Caco-2 (cell line): ENCODE measurements around the gene SCG5. TPM values are rescaled to one million over a fixed set of nuclear protein-coding genes. Genes with fewer than 3 reads are reported as not detected.

Source experiments
- BruUV-seq: library from RNA; stranded (reverse); fragments of 400-500 nt; replicated peaks from 2 replicates; lab custom pipeline; 2021; lab: Mats Ljungman, UMichigan
- CTCF ChIA-PET: fragments of 300-600 bp; sonication (Branson Sonifier 250); formaldehyde crosslinking; loops from one replicate; lab custom pipeline; 2022; ENCODE audit warnings: antibody characterized with exemption; lab: Charles Lee
- POLR2A ChIA-PET: fragments of 300-600 bp; sonication (Branson Sonifier 250); formaldehyde crosslinking; loops from one replicate; lab custom pipeline; 2022; ENCODE audit warnings: antibody characterized with exemption; lab: Charles Lee
- DNase-seq, 2 experiments: peaks; one replicate each; pipeline versions ENCODE4 v3.0.0 to v3.0.0-alpha.2; 2020 to 2022
- H3K27me3 ChIP-seq: replicated peaks from 2 replicates; pipeline ENCODE4 v1.6.0; 2011; ENCODE audit warnings: low read length; ENCODE audit not compliant: control insufficient read depth, insufficient read depth
- H3K36me3 ChIP-seq: 2 replicates; pipeline ENCODE4 v1.5.1; 2011; ENCODE audit warnings: low read length; ENCODE audit not compliant: control insufficient read depth, insufficient read depth
- H3K4me1 ChIP-seq: fragments of 250-450 bp; sonication (Bioruptor Pico); 2 replicates; pipeline ENCODE4 v1.5.1; 2020; ENCODE audit warnings: mild to moderate bottlenecking
- H3K4me3 ChIP-seq: 2 replicates; pipeline ENCODE4 v1.5.1; 2011; ENCODE audit warnings: low read depth, mild to moderate bottlenecking, control low read depth, low read length
- H3K9me3 ChIP-seq: fragments of 250-450 bp; sonication (Bioruptor Pico); 2 replicates; pipeline ENCODE4 v1.5.1; 2020; ENCODE audit warnings: mild to moderate bottlenecking, moderate library complexity
- H3K27ac Mint-ChIP-seq: one replicate; pipeline ENCODE4 v1.8.0; 2022; ENCODE audit warnings: mixed read lengths; ENCODE audit not compliant: unreplicated experiment
- H3K27me3 Mint-ChIP-seq: one replicate; pipeline ENCODE4 v1.8.0; 2022; ENCODE audit warnings: mixed read lengths; ENCODE audit not compliant: insufficient read depth, unreplicated experiment
- H3K36me3 Mint-ChIP-seq: one replicate; pipeline ENCODE4 v1.8.0; 2022; ENCODE audit warnings: mild to moderate bottlenecking, mixed read lengths; ENCODE audit not compliant: insufficient read depth, unreplicated experiment
- H3K4me1 Mint-ChIP-seq: one replicate; pipeline ENCODE4 v1.8.0; 2022; ENCODE audit warnings: low read depth, mixed read lengths; ENCODE audit not compliant: unreplicated experiment
- H3K4me3 Mint-ChIP-seq: one replicate; pipeline ENCODE4 v1.8.0; 2022; ENCODE audit warnings: mild to moderate bottlenecking, moderate library complexity, mixed read lengths; ENCODE audit not compliant: unreplicated experiment
- H3K9me3 Mint-ChIP-seq: one replicate; pipeline ENCODE4 v1.8.0; 2022; ENCODE audit warnings: mixed read lengths; ENCODE audit not compliant: unreplicated experiment
- intact Hi-C: fragments of 100-400 bp; cut with micrococcal nuclease; formaldehyde crosslinking; loops from one replicate; pipeline ENCODE4 v1.10.0; 2022; ENCODE audit not compliant: unreplicated experiment
- total RNA-seq: library from RNA; stranded (reverse); gene quantifications from 2 replicates; pipeline ENCODE4 v1.2.3, GENCODE V29; 2022
- TF ChIP-seq, protein P1 (sequence below), 2 experiments: fragments of 200-600 bp in 1 of 2; IDR thresholded peaks; 1 replicate in 1 of 2; 2 replicates in 1 of 2; pipeline versions ENCODE4 v1.5.1 to v1.8.0; 2011 to 2022; ENCODE audit warnings: antibody characterized with exemption in 1 of 2, control low read depth in 1 of 2, inconsistent platforms in 1 of 2, low read depth in 1 of 2, low read length in 1 of 2, mild to moderate bottlenecking in 1 of 2, moderate library complexity in 1 of 2; ENCODE audit not compliant: insufficient read depth in 1 of 2, severe bottlenecking in 1 of 2, unreplicated experiment in 1 of 2

SCG5 gene
- total RNA-seq, 1 experiment from 2014 or later, result 1.5 TPM

DNA sequence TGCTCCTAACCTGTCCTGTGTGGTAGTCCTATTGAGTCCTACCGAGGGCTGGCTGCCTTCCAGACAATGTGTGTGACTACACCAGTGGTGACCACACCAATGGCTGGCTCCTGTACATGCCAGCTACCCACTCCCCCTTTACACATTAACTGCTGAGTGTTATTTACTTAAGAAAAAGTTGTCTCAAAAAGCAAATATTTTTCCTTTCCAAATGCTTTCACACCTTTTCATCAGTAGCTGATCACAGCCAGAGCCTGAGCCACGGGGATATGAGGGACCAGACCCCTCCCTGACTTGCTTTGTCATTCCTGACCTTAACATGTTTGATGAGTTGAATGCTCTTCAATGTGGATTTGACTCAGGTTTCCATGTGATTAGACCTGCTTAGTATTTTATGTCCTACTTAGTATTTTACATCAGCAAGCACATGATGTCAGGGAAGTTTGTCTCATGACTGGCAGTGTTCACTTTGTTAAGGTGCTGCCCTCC, 46.7 kb downstream of the SCG5 start:
- ChIA-PET CTCF (no interaction called here), POLR2A (no interaction called here)
- no TSS peak for BruUV-seq
- Mint-ChIP-seq H3K9me3 (no peaks in the 10 kb centered on the region), H3K4me1 (no peaks in the 10 kb centered on the region), H3K4me3 (no peak overlapping the region), H3K27me3 (no peaks in the 10 kb centered on the region), H3K27ac (no peak overlapping the region), H3K36me3 (no peaks in the 10 kb centered on the region)
- Histone ChIP-seq H3K4me3 (no peak overlapping the region), H3K36me3 (no peaks in the 10 kb centered on the region), H3K9me3 (no peaks in the 10 kb centered on the region), H3K4me1 (no peaks in the 10 kb centered on the region), H3K27me3 (no peaks in the 10 kb centered on the region)
- intact Hi-C loops, result no loop called here
- no peak for DNase-seq
- TF ChIP-seq, protein P1, sequence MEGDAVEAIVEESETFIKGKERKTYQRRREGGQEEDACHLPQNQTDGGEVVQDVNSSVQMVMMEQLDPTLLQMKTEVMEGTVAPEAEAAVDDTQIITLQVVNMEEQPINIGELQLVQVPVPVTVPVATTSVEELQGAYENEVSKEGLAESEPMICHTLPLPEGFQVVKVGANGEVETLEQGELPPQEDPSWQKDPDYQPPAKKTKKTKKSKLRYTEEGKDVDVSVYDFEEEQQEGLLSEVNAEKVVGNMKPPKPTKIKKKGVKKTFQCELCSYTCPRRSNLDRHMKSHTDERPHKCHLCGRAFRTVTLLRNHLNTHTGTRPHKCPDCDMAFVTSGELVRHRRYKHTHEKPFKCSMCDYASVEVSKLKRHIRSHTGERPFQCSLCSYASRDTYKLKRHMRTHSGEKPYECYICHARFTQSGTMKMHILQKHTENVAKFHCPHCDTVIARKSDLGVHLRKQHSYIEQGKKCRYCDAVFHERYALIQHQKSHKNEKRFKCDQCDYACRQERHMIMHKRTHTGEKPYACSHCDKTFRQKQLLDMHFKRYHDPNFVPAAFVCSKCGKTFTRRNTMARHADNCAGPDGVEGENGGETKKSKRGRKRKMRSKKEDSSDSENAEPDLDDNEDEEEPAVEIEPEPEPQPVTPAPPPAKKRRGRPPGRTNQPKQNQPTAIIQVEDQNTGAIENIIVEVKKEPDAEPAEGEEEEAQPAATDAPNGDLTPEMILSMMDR (IDR thresholded peaks at IDR 0.05; ENCODE audit: insufficient read depth in 1 of 2, low read depth in 1 of 2, low read length in 1 of 2, severe bottlenecking in 1 of 2, unreplicated experiment in 1 of 2), result no peak

DNA sequence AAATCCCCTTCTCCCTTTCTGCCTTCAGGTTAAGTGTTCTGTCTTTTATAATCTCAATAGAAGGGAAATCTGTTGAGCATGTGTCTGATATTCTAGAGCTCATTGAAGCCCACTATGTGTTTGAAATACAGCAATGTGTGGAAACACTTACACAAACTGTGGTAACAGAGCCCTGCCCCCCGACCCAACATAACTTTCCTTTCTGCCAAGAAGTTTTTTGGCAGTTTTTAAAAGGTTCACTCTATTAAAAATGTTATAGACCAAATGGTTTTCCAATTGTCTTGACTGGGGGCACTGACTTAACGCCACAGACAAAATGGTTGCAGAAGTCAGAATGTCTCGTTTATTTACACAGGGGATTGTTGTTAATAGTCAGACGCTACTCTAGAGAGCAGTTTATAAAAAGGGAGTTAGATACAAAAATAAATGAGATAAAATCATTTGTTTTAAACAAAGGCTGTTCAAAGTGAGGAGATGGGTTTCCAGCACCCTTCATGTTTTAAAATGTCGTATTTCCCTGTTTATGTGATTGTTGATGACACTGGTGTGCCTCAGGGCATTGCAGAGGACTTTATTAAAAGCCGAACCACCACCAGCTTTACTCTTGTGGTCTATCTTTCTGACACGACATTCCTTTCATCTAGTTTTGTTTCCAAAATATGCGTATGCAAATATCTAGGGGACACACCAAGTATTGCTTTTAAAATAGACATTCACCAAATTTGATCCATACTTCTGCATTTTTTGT, 49.6 kb downstream of the SCG5 start:
- Mint-ChIP-seq H3K27ac (no peak overlapping the region), H3K9me3 (no peaks in the 10 kb centered on the region), H3K4me1 (no peaks in the 10 kb centered on the region), H3K4me3 (no peak overlapping the region), H3K36me3 (no peaks in the 10 kb centered on the region), H3K27me3 (no peaks in the 10 kb centered on the region)
- Histone ChIP-seq H3K9me3 (no peaks in the 10 kb centered on the region), H3K4me3 (no peak overlapping the region), H3K4me1 (no peaks in the 10 kb centered on the region), H3K27me3 (no peaks in the 10 kb centered on the region), H3K36me3 (no peaks in the 10 kb centered on the region)
- CTCF ChIA-PET, result no interaction called here
- POLR2A ChIA-PET, result no interaction called here
- no TSS peak for BruUV-seq
- TF ChIP-seq, protein P1 (IDR thresholded peaks at IDR 0.05; ENCODE audit: insufficient read depth in 1 of 2, low read depth in 1 of 2, low read length in 1 of 2, severe bottlenecking in 1 of 2, unreplicated experiment in 1 of 2), result no peak
- DNase-seq, result no peak
- intact Hi-C loops, result no loop called here

DNA sequence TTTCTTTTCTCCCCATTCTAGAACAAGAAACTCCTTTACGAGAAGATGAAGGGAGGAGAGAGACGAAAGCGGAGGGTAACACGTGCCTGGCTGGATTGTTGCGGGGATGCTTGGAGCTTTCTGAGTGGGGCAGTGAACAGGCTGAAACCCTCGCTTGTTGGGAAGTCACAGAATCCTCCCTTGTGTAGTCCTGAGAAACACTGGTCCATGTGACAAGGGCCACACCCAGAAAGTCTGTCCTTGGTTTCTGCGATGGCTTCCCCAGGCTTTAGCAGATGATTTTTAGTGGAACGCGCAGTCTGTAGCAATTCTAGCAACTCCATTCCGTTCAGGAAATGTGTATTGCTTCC, 50.2 kb downstream of the SCG5 start:
- POLR2A ChIA-PET, result no interaction called here
- CTCF ChIA-PET, result no interaction called here

More for the DNA sequence above, 50.2 kb downstream of the SCG5 start:
- H3K4me3 Mint-ChIP-seq, result no peak overlapping the region
- H3K4me3 ChIP-seq, result no peak overlapping the region
- no peaks in the 10 kb centered on the region for H3K9me3 Mint-ChIP-seq
- no peak for DNase-seq
- H3K36me3 Mint-ChIP-seq, result no peaks in the 10 kb centered on the region
- no peak overlapping the region for H3K27ac Mint-ChIP-seq
- no peaks in the 10 kb centered on the region for H3K36me3 ChIP-seq
- no peaks in the 10 kb centered on the region for H3K9me3 ChIP-seq
- intact Hi-C loops, result no loop called here
- H3K4me1 Mint-ChIP-seq, result no peaks in the 10 kb centered on the region
- H3K4me1 ChIP-seq, result no peaks in the 10 kb centered on the region
- no peaks in the 10 kb centered on the region for H3K27me3 Mint-ChIP-seq
- BruUV-seq, result no TSS peak
- H3K27me3 ChIP-seq, result no peaks in the 10 kb centered on the region
- TF ChIP-seq, protein P1 (IDR thresholded peaks at IDR 0.05; ENCODE audit: insufficient read depth in 1 of 2, low read depth in 1 of 2, low read length in 1 of 2, severe bottlenecking in 1 of 2, unreplicated experiment in 1 of 2), result no peak
